NCI-H128 (cell line): ENCODE data around the gene MAN1A1.
"Not testable (repeated sequence)": the region's sequence is repeated elsewhere in the genome, so short reads cannot be mapped to it uniquely, and the experiment has no call there.

Experiments
- DNase-seq: peaks from one replicate; lab custom pipeline; 2025; ENCODE audit not compliant: unreplicated experiment; lab: John Stamatoyannopoulos, UW

MAN1A1 gene

DNA sequence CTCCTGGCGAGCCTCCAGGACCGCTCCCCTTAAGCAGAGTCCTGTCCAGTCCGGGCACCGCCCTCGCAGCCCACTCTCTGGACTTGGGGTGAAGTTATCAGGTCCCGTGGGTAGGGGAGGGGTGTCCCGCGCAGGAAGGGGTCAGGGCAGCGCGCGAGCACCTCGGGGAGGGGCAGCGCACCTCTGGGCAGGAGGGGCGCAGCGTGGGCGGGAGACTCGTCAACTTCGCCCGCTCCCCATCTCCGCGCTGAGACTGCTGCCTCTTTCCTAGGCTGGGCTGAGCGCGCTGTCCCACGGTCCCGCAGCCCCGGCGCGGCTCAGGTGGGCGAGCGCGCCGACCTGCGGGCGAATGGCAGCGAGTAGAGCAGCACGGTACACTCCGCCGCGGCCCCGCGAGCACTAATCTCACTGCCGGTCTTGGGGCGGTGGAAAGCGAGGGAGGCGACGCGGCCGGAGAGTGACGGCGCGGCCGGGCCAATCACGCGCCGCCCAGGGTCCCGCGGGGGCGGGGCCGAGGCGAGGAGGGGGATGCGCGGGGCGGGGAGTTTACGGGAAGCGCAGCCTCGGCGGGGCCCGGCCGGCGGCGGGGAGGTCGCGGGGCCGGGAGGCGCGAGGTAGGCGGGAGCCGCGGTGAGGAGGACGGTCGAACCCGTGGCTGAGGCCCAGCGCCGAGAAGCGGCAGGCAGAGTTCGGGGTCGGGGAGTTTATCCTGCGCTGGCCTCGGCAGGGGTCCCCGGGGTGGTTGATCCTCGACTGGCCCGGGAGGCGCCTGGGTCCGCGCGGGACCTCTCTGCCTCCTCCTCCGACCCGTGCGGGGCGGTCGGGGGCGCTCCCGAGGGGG is at the start of gene MAN1A1:
TSS of gene MAN1A1 (minus strand) at position 401 of the 841 bp plus-strand sequence. CDS start 696 bp downstream, outside the sequence.
- DNase-seq = peak; percentile 21

DNA sequence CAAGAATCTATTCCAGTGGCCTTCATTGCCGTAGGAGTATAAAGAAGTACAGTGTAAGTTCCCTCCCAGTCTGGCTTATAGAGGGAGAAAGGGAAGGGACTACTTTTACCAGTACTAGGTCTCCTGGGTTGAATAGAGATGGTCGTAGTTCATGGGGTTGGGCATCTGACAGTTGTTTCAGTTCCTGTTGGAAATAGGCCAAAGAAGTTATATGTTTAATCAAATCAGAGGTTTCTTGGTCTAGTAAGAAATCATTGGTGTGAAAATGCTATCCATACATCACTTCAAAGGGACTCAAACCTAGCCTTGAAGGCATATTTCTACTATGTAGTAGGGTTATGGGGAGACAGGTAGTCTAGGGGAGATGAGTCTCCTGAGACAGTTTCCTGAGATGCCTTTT is 45.6 kb upstream of the MAN1A1 start:
- DNase-seq = no peak

DNA sequence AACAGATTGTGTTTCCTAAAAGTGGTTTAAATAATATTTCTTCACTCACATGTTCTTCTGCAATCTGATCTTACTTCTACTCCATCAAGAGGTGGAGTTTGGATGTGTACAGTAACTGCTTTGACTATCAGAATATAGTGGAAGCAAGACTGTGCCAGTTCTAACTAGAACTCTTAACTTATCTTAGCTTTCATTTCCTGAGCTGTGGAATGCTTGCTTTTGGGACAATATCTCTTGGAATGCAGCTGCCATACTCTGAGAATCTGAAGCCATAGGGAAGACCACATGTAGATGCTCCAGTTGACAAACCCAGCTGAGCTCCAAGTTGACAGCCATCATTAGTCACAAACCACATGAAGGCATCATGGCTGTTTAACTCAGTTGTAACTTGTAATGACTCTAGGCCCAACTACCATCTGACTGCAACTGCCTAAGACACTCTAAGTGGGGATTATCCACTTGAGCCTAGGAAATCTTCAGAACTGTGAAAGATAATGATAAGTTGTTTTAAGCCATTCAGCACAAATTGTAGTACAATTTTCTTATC is 40.8 kb upstream of the MAN1A1 start:
- DNase-seq = no peak

DNA sequence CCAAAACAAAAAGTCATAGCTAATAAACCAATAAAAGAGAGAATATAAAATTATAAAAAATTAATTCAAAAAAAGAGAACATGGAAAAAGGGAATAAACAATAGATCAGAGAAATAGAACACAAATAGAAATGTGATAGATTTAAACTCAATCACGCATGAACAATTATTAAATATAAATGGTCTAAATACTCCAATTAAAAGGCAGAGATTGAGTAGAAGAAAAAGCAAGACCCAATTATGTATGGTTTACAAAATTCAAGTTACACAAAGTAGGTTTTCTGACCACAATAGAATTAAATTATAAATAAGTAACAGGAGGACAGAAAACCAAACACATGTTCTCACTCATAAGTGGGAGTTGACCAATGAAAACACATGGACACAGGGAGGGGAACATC is 36.4 kb upstream of the MAN1A1 start:
- DNase-seq = no peak

DNA sequence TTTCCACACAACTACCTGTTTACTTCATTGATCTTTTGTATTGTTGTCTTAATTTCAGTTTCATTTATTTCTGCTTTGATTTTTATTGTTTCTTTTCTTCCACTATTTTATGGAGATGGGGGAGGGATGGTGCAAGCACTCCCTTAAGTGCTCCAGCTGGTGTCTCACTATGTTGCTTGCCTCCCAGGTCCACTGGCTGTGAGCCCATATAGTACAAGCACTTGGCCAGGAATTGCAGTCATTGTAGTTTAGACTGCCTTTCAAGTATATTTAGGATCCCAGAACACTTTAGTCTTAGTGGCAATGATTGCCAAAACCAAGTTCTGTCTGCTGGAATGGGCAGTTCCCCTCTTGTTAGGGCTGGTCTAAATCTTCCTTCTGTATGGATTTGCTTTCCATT is 34.9 kb upstream of the MAN1A1 start:
- no peak for DNase-seq

DNA sequence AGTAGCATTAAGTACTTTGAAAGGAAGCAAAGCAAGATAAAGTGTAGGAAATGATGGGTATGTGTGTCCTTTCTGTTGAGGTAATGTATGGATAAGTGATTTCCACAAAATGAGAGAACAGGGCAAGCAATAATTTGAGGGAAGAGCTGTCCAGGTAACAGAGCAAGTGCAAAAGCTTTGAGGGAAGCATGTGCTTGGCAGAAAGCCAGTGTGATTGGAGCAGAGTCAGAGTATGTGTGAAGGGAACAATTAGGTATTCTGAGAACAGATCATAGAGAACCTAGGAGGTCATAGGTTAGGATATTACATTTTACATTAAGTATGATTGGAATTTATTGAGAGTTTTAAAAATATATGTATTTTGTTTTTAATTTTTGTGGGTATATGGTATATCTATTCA is 30.2 kb upstream of the MAN1A1 start:
- no peak for DNase-seq

DNA sequence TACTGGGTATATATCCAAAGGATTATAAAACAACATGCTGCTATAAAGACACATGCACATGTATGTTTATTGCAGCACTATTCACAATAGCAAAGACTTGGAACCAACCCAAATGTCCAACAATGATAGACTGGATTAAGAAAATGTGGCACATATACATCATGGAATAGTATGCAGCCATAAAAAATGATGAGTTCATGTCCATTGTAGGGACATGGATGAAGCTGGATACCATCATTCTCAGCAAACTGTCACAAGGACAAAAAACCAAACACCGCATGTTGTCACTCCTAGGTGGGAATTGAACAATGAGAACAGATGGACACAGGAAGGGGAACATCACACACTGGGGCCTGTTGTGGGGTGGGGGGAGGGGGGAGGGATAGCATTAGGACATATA is 27.5 kb upstream of the MAN1A1 start:
- DNase-seq = not testable (repeated sequence)

DNA sequence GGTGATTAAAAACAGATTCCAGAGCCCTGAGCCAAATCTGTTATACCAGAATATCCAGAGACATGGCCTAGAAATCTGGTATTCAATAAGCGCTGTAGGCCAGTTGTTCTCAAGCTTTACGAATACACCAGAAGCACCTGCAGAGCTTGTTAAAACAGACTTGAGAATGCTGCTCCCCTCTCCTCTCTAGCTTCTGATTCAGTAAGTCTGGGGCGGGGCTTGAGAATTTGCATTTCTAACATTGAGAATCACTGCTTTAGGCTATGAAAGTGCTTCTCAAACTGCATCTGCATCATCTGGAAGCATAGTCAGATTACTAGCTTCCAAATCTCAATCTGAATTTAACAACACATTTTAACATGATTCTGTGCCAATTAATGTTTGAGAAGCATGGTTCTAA is 20.5 kb upstream of the MAN1A1 start:
- DNase-seq = no peak

DNA sequence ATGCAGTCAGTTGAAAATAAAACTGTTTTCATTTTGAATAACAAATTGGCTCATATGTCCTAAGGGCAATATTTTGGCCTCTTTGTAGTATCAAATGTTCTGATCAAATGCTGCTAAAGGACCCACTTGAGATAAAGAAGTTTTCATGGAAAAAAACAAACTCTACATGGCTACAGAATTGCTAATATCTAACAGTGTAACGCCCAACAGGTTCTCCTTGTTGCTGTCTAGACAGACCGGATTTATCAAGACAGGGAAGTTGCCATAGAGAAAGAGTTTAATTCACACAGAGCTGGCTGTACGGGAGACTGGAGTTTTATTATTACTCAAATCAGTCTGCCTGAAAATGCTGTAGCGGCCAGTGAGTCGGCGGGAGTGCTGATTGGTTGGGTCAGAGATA is 19.4 kb upstream of the MAN1A1 start:
- DNase-seq = no peak

DNA sequence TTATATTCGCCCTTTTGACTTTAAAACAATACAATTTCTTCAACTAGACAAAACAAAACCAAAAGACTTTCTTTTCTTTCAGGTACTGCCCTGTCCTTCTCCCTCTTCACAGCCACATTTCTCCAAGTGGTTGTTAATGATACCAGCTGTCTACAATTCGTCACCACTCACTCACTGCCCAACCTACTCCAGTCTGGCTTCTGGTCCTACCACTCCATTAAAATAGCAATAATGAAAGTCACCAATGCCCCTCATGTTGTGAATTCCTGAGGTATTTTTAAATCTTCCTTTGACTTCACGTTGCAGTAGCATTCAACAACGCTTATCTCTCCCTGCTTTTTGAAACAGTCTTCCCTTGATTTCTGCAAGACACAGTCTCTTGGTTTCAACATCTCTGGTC is 11.6 kb upstream of the MAN1A1 start:
- no peak for DNase-seq

DNA sequence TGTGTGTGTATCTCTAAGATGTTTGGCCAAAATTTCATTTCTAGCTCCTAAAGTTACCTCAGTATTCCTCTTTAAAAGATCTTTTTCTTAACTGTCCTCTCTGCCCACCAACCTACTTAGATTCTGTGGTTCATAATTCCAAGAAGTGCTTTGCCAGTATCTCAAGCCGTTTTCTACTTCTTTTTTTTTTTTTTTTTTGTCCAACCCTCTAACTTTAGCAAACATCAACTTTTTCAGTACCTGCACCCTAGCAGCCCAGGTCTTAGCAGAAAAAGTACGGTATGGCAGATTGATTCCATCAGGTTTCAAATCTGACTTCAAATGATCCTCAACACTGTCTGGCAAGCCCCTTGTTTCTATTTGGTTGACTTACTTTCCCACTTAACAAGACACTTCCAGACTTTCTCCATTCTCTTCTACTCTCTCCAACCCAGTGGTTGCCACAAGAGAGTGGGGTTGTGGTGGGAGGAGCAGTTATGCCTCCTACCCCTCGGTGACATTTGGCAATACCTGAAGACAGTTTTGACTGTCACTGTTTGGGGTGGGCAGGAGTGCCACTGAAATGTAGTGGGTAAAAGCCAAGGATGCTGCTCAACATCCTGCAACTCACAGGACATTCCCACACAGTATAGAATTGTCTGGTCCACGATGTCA is 10.8 kb upstream of the MAN1A1 start:
- DNase-seq = no peak

DNA sequence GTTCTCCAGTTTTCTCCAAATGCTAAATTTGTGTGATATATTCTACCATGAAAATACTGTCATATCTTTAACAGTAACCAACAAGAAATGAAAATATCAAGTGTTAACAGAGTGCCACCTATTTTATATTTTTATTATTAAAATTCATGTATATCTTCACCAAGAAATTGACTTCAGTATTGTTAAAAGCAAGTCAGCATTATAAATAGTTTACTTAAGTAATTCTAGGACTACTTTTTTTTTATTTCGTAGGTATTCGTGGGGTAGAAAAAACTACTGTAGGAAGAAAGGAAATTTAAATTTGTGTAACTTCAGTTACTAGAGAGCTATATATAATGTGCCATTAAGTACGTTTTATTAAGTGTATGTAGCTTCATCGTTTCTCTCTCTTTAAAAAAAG is 6.3 kb upstream of the MAN1A1 start:
- no peak for DNase-seq

DNA sequence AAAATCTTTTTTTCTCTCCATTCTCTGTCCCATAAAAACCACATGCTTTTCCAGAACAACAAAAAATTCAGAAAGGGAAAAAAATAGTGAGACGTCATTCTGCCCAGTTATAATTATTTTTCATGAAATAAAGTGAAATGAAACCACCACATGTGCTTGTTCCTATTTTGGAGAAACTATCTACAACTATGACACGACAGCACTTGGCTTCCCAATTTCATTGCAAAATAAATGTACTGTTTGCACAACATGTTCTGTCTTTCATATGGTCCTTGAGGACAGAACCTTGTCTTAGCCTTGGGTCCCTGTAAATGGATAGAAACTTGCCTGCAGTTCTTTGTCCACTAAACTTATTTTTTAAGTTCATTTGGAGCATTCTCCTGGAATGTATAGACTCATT is 5.6 kb upstream of the MAN1A1 start:
- DNase-seq = no peak

DNA sequence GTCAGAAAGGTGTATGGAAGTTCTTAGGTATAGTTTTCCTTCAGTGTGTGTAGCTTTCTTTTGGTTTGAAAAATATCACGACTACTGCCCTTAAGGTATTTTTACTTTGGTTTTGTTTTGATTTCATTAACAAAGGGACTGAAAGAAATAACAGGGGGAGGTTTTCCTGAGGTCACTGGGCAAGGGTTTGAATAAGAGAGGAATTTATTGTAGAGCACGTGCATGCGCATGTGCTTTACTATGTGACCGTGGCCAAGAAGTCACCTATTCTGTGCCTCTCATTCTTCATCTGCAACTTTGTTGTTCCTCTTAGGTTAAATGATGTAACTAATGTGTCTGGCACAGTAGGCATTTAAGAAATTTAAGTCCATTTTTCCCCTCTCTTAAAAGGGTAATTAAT is 4.1 kb upstream of the MAN1A1 start:
- DNase-seq = no peak

DNA sequence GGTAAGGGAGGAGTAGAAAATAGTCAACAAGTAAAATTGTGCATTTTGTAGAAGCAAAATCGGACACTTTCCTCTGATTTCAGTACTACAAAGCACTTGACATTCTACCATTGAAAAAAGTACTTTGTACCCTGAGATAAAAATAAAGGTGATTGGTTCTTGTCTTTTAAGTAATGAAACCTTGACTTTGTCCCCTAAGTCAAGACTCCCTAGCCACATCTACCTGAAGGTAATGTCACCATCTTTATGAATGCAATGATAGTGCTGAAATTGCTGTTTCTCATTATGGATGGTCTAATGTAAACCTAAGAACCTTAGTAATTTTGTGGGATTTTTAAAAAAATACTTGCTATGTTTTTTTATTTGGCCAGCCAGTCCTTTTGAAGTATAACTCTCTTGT is 2.4 kb upstream of the MAN1A1 start:
- no peak for DNase-seq

DNA sequence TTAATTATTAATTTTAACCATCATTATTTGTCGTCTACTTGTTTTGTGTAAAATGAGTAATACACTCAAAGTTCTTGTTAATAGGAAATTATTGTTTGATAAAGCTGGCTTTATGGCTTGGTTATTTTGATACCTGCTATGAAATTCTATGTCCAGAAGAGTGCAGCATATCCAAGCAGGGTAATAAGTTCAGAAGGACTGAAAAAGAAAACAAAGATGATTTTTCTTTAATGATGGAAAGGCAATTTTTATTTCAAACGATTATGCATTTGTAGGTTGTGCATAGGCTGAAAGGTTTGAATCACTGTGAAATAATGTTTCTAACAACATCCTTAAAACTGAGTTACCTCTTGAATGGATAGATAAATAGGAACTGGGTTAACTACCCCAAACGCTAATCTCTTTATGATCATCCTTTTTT is 1.4 kb upstream of the MAN1A1 start:
- no peak for DNase-seq

DNA sequence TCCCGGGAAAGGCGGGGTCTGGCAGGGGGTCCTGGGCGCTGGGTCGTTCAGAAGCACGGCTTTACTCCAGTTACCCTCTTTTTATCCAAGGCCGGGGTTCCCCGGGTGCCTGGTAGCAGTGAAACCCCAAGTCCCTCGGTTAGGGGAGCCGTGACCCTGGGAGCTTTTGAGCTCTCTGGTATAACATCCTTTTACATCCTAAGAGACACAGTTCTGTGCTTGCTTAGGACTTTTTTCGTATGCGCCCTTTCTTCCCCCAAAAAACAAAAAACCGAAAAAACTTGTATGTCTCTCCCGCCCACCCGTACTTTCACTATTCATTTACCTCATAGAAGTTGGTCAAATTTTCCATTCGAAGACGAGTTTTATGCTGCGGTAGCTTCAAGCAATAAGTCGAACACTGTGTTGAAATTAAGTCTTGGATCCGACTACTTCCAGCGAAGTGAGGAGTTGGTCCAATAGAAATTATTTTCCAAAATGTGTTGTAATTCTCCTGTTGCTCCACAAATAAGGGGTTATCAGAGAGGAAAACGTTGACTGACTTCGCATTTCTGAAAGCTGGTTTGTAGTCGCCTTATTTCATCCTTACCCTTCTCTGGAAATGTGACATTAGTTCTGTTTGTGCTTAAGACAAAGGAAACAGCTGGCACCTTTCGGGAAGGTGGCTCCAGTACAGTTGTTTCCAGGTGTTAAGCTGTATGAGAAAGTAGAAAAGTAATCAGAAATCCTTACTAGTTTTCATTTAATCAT is 816 bp upstream of the MAN1A1 start:
- no peak for DNase-seq

DNA sequence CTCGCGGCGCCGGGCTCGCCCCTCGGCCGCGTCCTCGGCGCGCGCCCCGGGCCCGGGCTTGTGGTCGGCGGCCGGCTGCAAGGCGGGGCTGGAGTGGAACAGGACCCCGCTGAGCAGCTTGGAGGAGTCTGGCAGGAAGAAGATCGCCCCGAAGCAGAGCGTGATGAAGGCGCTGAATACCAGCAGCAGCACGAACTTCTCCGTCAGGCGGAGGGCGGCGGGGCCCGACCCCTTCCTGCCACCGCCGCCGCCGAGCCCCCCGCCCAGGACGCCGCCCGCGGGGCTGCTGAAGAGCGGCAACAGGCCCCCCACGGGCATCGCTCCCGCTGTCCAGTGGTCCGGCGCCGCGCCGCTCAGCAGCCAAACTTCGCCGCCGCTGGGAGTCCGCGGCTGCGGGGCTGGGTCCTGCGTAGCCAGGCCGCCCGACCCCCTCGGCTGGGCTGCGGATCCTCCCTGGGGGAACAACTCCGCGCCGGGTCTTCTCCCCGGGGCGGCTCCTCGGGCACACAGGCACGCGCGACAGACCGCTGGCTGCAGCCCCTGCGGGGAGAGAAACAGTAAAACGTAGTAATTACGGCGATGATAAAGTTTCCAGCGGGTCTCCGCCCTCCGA is 707 bp downstream of the MAN1A1 start:
- no peak for DNase-seq

DNA sequence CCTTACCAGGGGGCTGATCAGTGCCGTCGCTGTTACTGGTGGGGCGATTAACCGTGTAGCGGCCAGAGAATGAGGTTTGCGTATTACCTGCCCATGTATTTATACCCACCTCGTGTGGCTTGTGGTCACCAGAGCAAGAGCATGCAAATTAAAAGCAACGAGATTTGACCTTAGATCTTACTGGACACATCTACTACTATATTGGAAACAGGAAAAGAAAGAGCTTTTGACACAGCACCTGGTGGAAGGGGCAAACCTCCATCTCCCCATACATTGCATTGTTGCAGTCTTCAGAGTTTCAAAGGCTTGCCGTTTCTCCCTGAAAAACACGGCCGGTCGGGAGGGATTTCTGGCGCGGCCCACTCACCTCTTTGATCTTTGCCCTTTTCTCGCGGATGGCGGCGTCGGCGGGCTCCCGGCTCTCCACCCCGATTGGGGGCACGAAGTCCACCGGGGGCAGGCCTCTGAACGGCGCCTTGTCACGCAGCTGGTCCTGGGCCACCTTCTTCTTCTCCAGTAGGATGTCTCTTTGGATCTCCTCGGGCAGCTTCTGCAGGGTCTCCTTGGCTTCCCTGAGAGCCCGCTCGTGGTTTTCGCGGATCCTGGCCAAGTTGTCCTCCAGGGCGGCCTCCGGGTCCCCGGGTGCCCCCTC is 1.3 kb downstream of the MAN1A1 start:
- DNase-seq = no peak

DNA sequence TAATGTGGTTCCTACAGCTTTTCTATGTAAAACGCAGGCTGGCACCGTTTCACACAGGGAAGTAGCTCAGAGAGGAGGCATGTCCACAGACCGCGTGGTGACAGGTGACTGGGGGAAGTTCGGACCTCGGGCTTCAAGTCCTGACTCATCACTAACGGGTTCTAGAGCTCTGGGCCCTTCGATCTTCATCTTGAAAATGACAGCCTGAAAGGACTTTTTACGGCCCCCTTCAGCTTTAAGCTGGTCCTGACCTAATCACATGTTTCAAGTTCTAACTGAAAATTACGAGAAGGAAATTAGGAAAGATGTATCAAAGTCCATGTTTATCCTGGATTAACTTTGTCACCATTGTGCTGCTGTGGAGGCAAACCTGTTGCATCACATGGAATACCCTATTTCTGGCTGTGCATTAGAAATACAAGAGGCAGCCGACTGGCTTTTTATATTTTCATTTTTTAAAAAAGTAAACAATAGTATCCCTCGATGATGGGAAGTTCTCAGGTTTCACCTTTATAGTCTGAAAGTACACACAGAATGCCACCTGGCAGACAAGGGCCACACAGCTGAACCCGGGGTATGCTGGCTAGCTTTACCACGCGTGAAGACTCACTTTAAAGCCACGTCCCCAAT is 2.0 kb downstream of the MAN1A1 start:
- no peak for DNase-seq
